Ramos (cell line): ENCODE results near the gene FKRP.
"Not testable (repeated sequence)": the region's sequence is repeated elsewhere in the genome, so short reads cannot be mapped to it uniquely, and the experiment has no call there.

Experiments used
- in situ Hi-C: fragments of 300-500 bp; cut with MboI; formaldehyde crosslinking; loops from one replicate; pipeline ENCODE4 v1.14.3; 2022; ENCODE audit warnings: low sequenced_read_pairs; ENCODE audit not compliant: unreplicated experiment

FKRP gene

GRCh38 chr19:46782355-46783019, 36.6 kb downstream of the FKRP start:
- in situ Hi-C loops, result no loop called here

- in situ Hi-C loops, result no loop called here
Measured at GRCh38 chr19:46783670-46784069, 37.8 kb downstream of the FKRP start.

GRCh38 chr19:46784262-46785053, 38.6 kb downstream of the FKRP start:
- in situ Hi-C loops, result no loop called here

GRCh38 chr19:46785054-46785979, 39.5 kb downstream of the FKRP start:
- in situ Hi-C loops, result no loop called here

GRCh38 chr19:46785980-46786235, 40.1 kb downstream of the FKRP start:
- in situ Hi-C loops, result no loop called here

- in situ Hi-C loops, result no loop called here
Measured at GRCh38 chr19:46786236-46787039, 40.6 kb downstream of the FKRP start.

- in situ Hi-C loops, result no loop called here
Measured at GRCh38 chr19:46787040-46787330, 41.1 kb downstream of the FKRP start.

GRCh38 chr19:46787331-46788261, 41.7 kb downstream of the FKRP start:
- in situ Hi-C loops, result no loop called here

- in situ Hi-C loops, result no loop called here
Measured at GRCh38 chr19:46788262-46788967, 42.6 kb downstream of the FKRP start, which contains the start of gene SLC1A5. Gene SLC1A5 (minus strand): TSS chr19:46788594. CDS start chr19:46787965, 629 bp downstream.

- in situ Hi-C loops, result no loop called here
Measured at GRCh38 chr19:46788968-46789338, 43.1 kb downstream of the FKRP start.

- in situ Hi-C loops, result no loop called here
Measured at GRCh38 chr19:46789371-46789770, 43.5 kb downstream of the FKRP start.

GRCh38 chr19:46791944-46792343, 46.1 kb downstream of the FKRP start:
- in situ Hi-C loops, result no loop called here

GRCh38 chr19:46797881-46798280, 52.0 kb downstream of the FKRP start:
- in situ Hi-C loops, result no loop called here

GRCh38 chr19:46798713-46799112, 52.9 kb downstream of the FKRP start:
- in situ Hi-C loops, result no loop called here

GRCh38 chr19:46802152-46802551, 56.3 kb downstream of the FKRP start:
- in situ Hi-C loops, result no loop called here

- in situ Hi-C loops, result no loop called here
Measured at GRCh38 chr19:46803555-46803954, 57.7 kb downstream of the FKRP start.

- in situ Hi-C loops, result not testable (repeated sequence)
Measured at GRCh38 chr19:46804432-46804831, 58.6 kb downstream of the FKRP start.

- in situ Hi-C loops, result no loop called here
Measured at GRCh38 chr19:46806656-46807055, 60.8 kb downstream of the FKRP start.
